Activated T-cell treated with anti-CD3 and anti-CD28 coated beads for 48 hours (primary cell): Measurements from ENCODE around the gene SENP5.

Experiments
- DNase-seq: peaks from one replicate; pipeline ENCODE4 v3.0.0-alpha.2; 2020; ENCODE audit warnings: low read depth

The SENP5 gene

GRCh38 chr3:196883361-196883760 lies 15.6 kb downstream of the SENP5 start:
- no peak for DNase-seq

- DNase-seq: no peak
These were observed 18.4 kb downstream of the SENP5 start for GRCh38 chr3:196886144-196886543.

DNA sequence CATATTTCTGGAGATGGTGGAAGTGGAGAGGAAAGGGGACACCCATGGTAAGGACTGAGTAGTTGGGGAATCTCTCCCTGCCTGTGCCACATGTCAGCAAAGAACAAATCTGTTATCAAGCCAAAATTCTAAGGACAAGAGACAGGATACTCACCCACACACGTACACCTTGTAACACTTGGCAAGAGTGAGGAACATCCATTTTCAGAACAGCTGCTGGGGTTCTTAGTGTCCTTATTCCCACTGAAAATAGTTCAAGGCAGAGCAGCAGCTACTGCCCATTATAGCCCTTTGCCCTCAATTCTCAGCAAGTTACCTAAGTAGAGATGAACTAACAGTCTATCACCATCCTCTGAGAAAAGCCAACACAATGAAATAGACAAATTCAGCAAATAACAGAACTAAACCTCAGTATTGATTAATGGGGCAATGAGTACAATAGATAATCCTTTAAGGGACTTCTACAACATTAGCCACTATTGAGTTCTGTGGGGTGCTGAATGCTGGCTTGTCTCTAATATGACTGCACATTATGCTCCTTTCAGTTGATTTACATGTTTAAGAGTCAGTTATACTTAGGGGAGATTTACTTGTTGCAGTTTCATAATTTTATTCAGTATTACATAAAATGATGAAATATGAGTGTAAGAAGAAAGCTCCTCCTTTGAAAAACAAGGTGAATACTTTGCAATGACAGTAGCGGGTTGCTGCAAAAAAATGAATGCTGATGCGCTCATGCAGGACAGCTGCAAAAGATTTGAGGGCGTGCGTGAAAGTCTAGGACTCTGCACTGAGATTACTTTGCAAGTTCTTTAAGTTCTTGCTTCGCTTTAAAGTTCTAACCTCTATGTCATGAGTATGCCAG lies 22.4 kb downstream of the SENP5 start:
- no peak for DNase-seq

GRCh38 chr3:196894557-196895295 lies 27.0 kb downstream of the SENP5 start:
- DNase-seq: no peak

GRCh38 chr3:196896229-196896628 lies 28.5 kb downstream of the SENP5 start:
- no peak for DNase-seq

GRCh38 chr3:196901768-196902167 lies 34.0 kb downstream of the SENP5 start:
- DNase-seq: no peak

- no peak for DNase-seq
These were observed 34.6 kb downstream of the SENP5 start for GRCh38 chr3:196902296-196902695.

DNA sequence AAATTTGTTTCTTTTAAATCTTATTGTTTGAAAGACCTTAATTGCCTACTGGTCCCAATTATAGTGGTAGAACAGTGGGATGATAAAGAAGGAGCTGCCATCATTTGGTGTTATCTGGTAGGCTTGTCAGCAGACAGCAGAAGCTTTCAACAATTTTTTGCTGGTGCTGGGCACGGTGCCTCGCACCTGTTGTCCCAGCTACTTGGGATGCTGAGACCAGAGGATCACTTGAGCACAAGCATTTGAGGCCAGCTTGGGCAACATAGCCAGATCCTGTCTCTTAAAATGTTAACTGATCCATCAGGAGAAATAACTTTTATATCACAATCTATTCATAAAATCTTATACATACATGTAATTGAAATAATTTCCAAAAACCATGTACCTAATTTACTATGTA lies 36.0 kb downstream of the SENP5 start:
- DNase-seq: no peak

DNA sequence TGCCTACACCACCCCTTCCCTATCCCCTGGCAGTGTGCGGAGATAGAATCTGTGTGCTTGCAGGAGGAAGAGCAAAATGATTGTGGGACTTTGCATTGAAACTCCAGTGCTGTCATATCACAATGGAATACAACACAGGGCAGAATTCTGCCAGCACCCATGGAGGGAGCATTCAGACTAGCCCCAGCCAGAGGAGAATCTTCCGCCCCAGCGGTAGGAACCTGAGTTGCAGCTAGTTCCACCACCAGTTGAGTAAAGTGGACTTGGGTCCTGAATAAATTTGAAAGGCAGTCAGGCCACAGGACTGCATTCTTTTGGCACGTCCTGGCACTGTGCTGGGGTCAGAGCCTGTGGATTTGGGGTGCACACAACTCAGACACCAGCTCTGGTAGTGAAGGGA lies 47.1 kb downstream of the SENP5 start:
- DNase-seq: no peak

DNA sequence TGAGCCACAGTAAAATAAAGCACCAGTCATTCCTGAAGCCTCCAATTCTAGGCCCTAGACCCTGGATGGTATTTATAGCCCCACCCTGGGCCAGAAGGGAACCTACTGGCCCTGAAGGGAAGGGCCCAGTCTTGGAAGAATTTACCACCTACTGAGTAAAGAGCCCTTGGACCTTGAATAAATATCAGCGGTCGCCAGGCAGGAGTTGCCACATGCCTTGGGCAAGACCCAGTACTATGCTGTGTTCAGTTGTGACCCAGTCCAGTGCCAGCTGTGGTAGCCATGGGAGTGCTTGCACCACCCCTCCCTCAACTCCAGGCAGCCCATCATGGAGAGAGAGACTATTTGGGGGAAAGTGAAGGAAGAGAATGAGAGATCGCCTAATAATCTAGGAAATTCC lies 47.7 kb downstream of the SENP5 start:
- no peak for DNase-seq

DNA sequence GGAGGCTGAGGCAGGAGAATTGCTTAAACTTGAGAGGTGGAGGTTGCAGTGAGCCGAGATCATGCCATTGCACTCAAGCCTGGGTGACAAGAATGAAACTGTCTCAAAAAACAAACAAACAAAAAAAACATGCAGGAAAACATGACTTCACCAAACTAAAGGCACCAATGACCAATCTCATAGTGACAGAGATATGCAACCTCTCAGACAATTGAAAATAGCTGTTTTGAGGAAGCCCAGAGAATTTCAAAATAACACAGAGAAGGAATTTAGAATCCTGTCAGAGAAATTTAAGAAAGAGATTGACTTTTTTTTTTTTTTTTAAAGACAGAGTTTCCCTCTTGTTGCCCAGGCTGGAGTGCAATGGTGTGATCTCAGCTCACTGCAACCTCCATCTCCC lies 48.5 kb downstream of the SENP5 start:
- no peak for DNase-seq

GRCh38 chr3:196916995-196917394 lies 49.3 kb downstream of the SENP5 start:
- no peak for DNase-seq

- no peak for DNase-seq
These were observed 51.2 kb downstream of the SENP5 start for GRCh38 chr3:196918968-196919367.

DNA sequence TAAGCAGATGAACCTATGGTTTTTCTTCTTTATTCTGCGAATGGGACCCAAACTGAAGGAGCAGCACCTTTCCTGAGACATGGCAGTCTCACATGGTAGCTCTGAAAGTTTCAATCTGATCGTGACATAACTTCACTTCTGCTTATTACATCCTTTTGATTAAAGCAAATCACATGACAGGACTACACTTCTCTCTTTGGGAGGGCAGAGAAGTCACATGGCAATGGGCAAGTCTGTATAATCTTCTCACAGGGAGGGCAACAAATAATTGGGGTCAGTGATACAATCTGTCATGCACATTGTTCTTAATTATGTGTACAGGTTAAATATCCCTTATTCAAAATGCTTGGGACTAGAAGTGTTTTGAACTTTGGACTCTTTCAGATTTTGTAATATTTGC lies 53.0 kb downstream of the SENP5 start:
- DNase-seq: no peak

- no peak for DNase-seq
These were observed 60.1 kb downstream of the SENP5 start for GRCh38 chr3:196927571-196928453.

GRCh38 chr3:196931157-196931556 lies 63.4 kb downstream of the SENP5 start:
- DNase-seq: no peak

- DNase-seq: no peak
These were observed 64.3 kb downstream of the SENP5 start for GRCh38 chr3:196931828-196932587.

DNA sequence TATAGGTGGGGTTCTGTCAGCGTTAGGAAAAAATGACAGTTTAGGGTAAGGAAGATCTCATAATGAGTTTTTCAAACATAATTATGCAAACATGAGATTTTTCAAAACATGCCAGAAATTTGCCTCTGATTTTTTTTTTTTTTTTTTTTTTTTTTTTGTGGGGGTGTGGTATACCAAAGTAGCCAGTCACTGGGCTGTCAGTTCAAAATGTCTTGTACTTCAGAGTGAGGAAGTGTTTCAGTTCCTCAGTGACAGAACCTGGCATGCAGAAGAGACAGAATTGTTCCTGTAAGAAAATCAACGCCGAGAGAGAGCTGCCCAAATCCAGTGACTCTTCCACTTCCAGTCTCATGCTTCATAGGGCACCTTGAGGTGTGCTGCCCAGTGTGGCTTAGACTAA lies 64.9 kb downstream of the SENP5 start:
- DNase-seq: no peak

DNA sequence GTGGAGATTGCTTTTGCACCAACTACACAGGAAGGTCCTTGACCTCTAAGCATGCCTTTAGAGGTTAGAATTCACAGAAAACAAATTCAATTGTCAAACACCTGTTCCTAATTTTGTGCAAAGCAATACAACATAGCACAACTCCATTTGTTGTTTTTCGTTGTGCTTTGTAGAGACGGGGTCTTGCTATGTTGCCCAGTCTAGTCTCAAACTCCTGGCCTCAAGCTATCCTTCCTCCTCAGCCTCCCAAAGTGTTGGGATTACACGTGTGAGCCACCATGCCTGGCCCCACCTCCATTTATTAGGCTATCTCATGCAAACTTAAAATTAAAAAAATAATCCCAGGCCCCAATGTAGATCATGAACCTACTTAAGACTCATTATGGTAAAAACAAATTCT lies 68.6 kb downstream of the SENP5 start:
- no peak for DNase-seq

GRCh38 chr3:196938124-196938523 lies 70.4 kb downstream of the SENP5 start:
- no peak for DNase-seq

- DNase-seq: no peak
These were observed 70.9 kb downstream of the SENP5 start for GRCh38 chr3:196938576-196938975.
